ENCODE measurements around the gene RAPGEF6.

DNA sequence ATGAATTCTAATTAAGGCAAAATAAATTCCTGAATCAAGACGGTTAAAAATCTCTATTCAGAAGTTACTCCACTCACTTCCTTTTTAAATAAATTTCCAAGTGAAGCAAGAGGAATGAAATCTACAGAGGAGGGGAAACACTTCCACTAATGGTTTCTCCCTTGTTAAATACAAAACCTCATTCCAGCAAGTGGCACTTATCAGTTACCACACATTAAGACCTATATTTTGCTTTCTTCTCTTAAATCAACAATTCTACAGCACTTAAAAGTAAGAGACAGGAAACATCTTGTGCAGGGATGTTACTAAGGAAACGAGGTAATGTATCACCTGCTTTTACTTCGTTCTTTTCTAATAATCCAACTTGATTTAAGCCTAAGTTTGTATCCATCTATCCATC is 172.6 kb downstream of the RAPGEF6 start:
- TF ChIP-seq BCL11A (tag by site-specific recombination; IDR thresholded peaks at IDR 0.05; ENCODE audit: low read depth) = no peak
- no peak for TF ChIP-seq ZIC2 (tag by site-specific recombination; IDR thresholded peaks at IDR 0.05)
- TF ChIP-seq, protein P1, sequence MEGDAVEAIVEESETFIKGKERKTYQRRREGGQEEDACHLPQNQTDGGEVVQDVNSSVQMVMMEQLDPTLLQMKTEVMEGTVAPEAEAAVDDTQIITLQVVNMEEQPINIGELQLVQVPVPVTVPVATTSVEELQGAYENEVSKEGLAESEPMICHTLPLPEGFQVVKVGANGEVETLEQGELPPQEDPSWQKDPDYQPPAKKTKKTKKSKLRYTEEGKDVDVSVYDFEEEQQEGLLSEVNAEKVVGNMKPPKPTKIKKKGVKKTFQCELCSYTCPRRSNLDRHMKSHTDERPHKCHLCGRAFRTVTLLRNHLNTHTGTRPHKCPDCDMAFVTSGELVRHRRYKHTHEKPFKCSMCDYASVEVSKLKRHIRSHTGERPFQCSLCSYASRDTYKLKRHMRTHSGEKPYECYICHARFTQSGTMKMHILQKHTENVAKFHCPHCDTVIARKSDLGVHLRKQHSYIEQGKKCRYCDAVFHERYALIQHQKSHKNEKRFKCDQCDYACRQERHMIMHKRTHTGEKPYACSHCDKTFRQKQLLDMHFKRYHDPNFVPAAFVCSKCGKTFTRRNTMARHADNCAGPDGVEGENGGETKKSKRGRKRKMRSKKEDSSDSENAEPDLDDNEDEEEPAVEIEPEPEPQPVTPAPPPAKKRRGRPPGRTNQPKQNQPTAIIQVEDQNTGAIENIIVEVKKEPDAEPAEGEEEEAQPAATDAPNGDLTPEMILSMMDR (tag by site-specific recombination; IDR thresholded peaks at IDR 0.05) = no peak
- TF ChIP-seq, protein P2, sequence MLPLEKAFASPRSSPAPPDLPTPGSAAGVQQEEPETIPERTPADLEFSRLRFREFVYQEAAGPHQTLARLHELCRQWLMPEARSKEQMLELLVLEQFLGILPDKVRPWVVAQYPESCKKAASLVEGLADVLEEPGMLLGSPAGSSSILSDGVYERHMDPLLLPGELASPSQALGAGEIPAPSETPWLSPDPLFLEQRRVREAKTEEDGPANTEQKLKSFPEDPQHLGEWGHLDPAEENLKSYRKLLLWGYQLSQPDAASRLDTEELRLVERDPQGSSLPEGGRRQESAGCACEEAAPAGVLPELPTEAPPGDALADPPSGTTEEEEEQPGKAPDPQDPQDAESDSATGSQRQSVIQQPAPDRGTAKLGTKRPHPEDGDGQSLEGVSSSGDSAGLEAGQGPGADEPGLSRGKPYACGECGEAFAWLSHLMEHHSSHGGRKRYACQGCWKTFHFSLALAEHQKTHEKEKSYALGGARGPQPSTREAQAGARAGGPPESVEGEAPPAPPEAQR (tag by site-specific recombination; IDR thresholded peaks at IDR 0.05) = no peak
- TF ChIP-seq ZNF175 (tag by site-specific recombination; IDR thresholded peaks at IDR 0.05) = no peak
- no peak for TF ChIP-seq ZNF707 (tag by site-specific recombination; IDR thresholded peaks at IDR 0.05)

All from HEK293 (cell line).